ENCODE results near the gene VRK2. TPM values are rescaled to one million over a fixed set of nuclear protein-coding genes. Genes with fewer than 3 reads are reported as not detected.
A peak's percentile ranks its signal among the peaks of the same experiment; 100 is the strongest.

The VRK2 gene
- total RNA-seq, 1 experiment from 2014 or later: 52.7 TPM

GRCh38 chr2:58195662-58196061, 149.1 kb downstream of the VRK2 start:
- no peaks in the 10 kb centered on the region for H3K4me1 Mint-ChIP-seq (ENCODE audit: insufficient read depth, unreplicated experiment)
- no peak for TF ChIP-seq CTCF (IDR thresholded peaks at IDR 0.05; ENCODE audit: unreplicated experiment)

GRCh38 chr2:58197894-58198293, 151.3 kb downstream of the VRK2 start:
- no peak overlapping the region for H3K27ac Mint-ChIP-seq (ENCODE audit: low read depth, unreplicated experiment)
- no TSS peak for BruUV-seq (replicated peaks)
- POLR2A ChIA-PET: no interaction called here
- CTCF ChIA-PET: no interaction called here
- no peak for DNase-seq (ENCODE audit: unreplicated experiment)
- no peaks in the 10 kb centered on the region for H3K27me3 Mint-ChIP-seq (ENCODE audit: insufficient read depth, unreplicated experiment)
- H3K9me3 Mint-ChIP-seq (ENCODE audit: unreplicated experiment): no peaks in the 10 kb centered on the region
- intact Hi-C loops (cut with micrococcal nuclease): no loop called here
- H3K4me3 Mint-ChIP-seq (ENCODE audit: unreplicated experiment): no peak overlapping the region
- no peak for TF ChIP-seq CTCF (IDR thresholded peaks at IDR 0.05; ENCODE audit: unreplicated experiment)
- peaks cover 19% of the 10 kb centered on the region for H3K36me3 Mint-ChIP-seq (ENCODE audit: insufficient read depth, unreplicated experiment)
- H3K4me1 Mint-ChIP-seq (ENCODE audit: insufficient read depth, unreplicated experiment): no peaks in the 10 kb centered on the region

More at GRCh38 chr2:58195662-58196061, 149.1 kb downstream of the VRK2 start:
- ChIA-PET CTCF (no interaction called here), POLR2A (no interaction called here)
- peaks cover 13% of the 10 kb centered on the region for H3K36me3 Mint-ChIP-seq (ENCODE audit: insufficient read depth, unreplicated experiment)
- no TSS peak for BruUV-seq (replicated peaks)
- H3K27me3 Mint-ChIP-seq (ENCODE audit: insufficient read depth, unreplicated experiment): no peaks in the 10 kb centered on the region
- intact Hi-C loops (cut with micrococcal nuclease): no loop called here
- no peaks in the 10 kb centered on the region for H3K9me3 Mint-ChIP-seq (ENCODE audit: unreplicated experiment)
- no peak overlapping the region for H3K27ac Mint-ChIP-seq (ENCODE audit: low read depth, unreplicated experiment)
- no peak overlapping the region for H3K4me3 Mint-ChIP-seq (ENCODE audit: unreplicated experiment)
- peak; percentile 6 for DNase-seq (ENCODE audit: unreplicated experiment)

GRCh38 chr2:58202404-58202803, 155.8 kb downstream of the VRK2 start:
- POLR2A ChIA-PET: interaction anchor here (1.8 kb wide), 1 partner anchor 13 kb away, joined by 3 read pairs; no protein-coding TSS in a partner anchor
- CTCF ChIA-PET: interaction anchor here (0.7 kb wide), 1 partner anchor 443 kb away, joined by 4 read pairs; no protein-coding TSS in a partner anchor
- DNase-seq (ENCODE audit: unreplicated experiment): no peak
- intact Hi-C loops (cut with micrococcal nuclease): loop anchor here (10.0 kb wide), 1 partner anchor 242 kb away; no protein-coding TSS in a partner anchor
- no peaks in the 10 kb centered on the region for H3K27me3 Mint-ChIP-seq (ENCODE audit: insufficient read depth, unreplicated experiment)
- H3K9me3 Mint-ChIP-seq (ENCODE audit: unreplicated experiment): no peaks in the 10 kb centered on the region
- no peak for TF ChIP-seq CTCF (IDR thresholded peaks at IDR 0.05; ENCODE audit: unreplicated experiment)
- H3K4me1 Mint-ChIP-seq (ENCODE audit: insufficient read depth, unreplicated experiment): peaks cover 8% of the 10 kb centered on the region
- no peak overlapping the region for H3K4me3 Mint-ChIP-seq (ENCODE audit: unreplicated experiment)
- H3K27ac Mint-ChIP-seq (ENCODE audit: low read depth, unreplicated experiment): no peak overlapping the region
- H3K36me3 Mint-ChIP-seq (ENCODE audit: insufficient read depth, unreplicated experiment): peaks cover 12% of the 10 kb centered on the region
- no TSS peak for BruUV-seq (replicated peaks)

GRCh38 chr2:58203018-58203417, 156.4 kb downstream of the VRK2 start:
- CTCF ChIA-PET: no interaction called here
- no peak for TF ChIP-seq CTCF (IDR thresholded peaks at IDR 0.05; ENCODE audit: unreplicated experiment)
- peaks cover 8% of the 10 kb centered on the region for H3K4me1 Mint-ChIP-seq (ENCODE audit: insufficient read depth, unreplicated experiment)
- H3K27me3 Mint-ChIP-seq (ENCODE audit: insufficient read depth, unreplicated experiment): no peaks in the 10 kb centered on the region
- BruUV-seq (replicated peaks): no TSS peak
- POLR2A ChIA-PET: interaction anchor here (0.6 to 1.8 kb wide), 2 partner anchors 14 to 420 kb away, joined by 3 read pairs; no protein-coding TSS in a partner anchor
- peaks cover 6% of the 10 kb centered on the region for H3K36me3 Mint-ChIP-seq (ENCODE audit: insufficient read depth, unreplicated experiment)
- intact Hi-C loops (cut with micrococcal nuclease): loop anchor here (10.0 kb wide), 1 partner anchor 242 kb away; no protein-coding TSS in a partner anchor
- no peak overlapping the region for H3K4me3 Mint-ChIP-seq (ENCODE audit: unreplicated experiment)
- H3K27ac Mint-ChIP-seq (ENCODE audit: low read depth, unreplicated experiment): no peak overlapping the region
- H3K9me3 Mint-ChIP-seq (ENCODE audit: unreplicated experiment): no peaks in the 10 kb centered on the region
- DNase-seq (ENCODE audit: unreplicated experiment): no peak
